Thoracic aorta (tissue), 2 donors: ENCODE results near the gene PDK2. TPM values are rescaled to one million over a fixed set of nuclear protein-coding genes. Genes with fewer than 3 reads are reported as not detected.

Experiments used
- ATAC-seq: fragments of 150-250 bp; one replicate; pipeline ENCODE4 v1.8.0; 2017; ENCODE audit warnings: low read depth; ENCODE audit not compliant: insufficient number of reproducible peaks, low FRiP score
- DNase-seq: peaks from one replicate; pipeline ENCODE4 v3.0.0-alpha.2; 2020; ENCODE audit warnings: low spot score
- H3K27ac ChIP-seq, 2 donors: fragments of 200-600 bp; sonication (generic); 1 replicate in 1 of 2; 2 replicates in 1 of 2; pipeline ENCODE4 v1.5.1; 2016; ENCODE audit warnings: mild to moderate bottlenecking in 2 of 2, moderate library complexity in 2 of 2
- H3K27me3 ChIP-seq: fragments of 200-600 bp; sonication (generic); replicated peaks from 2 replicates; pipeline ENCODE4 v1.6.0; 2016; ENCODE audit warnings: mild to moderate bottlenecking; ENCODE audit not compliant: insufficient read depth
- H3K36me3 ChIP-seq: fragments of 200-600 bp; sonication (generic); one replicate; pipeline ENCODE4 v1.5.1; 2016
- H3K4me1 ChIP-seq, 2 donors: fragments of 200-600 bp; sonication (generic); 1 replicate in 1 of 2; 2 replicates in 1 of 2; pipeline versions ENCODE4 v1.5.1 to v1.6.0; 2016; ENCODE audit warnings: low read depth in 2 of 2, mild to moderate bottlenecking in 1 of 2; ENCODE audit not compliant: control insufficient read depth in 1 of 2
- H3K4me3 ChIP-seq: fragments of 200-600 bp; sonication (generic); 2 replicates; pipeline ENCODE4 v1.5.1; 2016; ENCODE audit warnings: mild to moderate bottlenecking
- H3K9me3 ChIP-seq: fragments of 200-600 bp; sonication (generic); 2 replicates; pipeline ENCODE4 v1.5.1; 2016
- CTCF ChIP-seq: fragments of 200-600 bp; sonication (generic); IDR thresholded peaks from one replicate; pipeline ENCODE4 v1.5.1; 2019; ENCODE audit warnings: antibody characterized with exemption
- total RNA-seq, 2 donors: library from RNA; depleted of rRNA; stranded (reverse); fragments of >200 nt; gene quantifications; one replicate each; pipeline versions ENCODE4 v1.1.0 to v1.2.3, GENCODE V29; 2016

The PDK2 gene
- total RNA-seq, 2 donors from 2014 or later, result 35.5 to 74.9 TPM

GRCh38 chr17:50078430-50078829 is 16.7 kb upstream of the PDK2 start:
- peak overlapping the region in 1 of 2 donors; percentile 59 for H3K27ac ChIP-seq
- H3K36me3 ChIP-seq, result peaks cover 81% of the 10 kb centered on the region
- no peaks in the 10 kb centered on the region for H3K9me3 ChIP-seq
- DNase-seq (no peak), ATAC-seq (no peak)
- no peaks in the 10 kb centered on the region for H3K27me3 ChIP-seq
- peaks cover 4 to 15% of the 10 kb centered on the region in 2 donors for H3K4me1 ChIP-seq
- H3K4me3 ChIP-seq, result no peak overlapping the region
- TF ChIP-seq CTCF, result no peak

GRCh38 chr17:50079334-50080095 is 15.6 kb upstream of the PDK2 start:
- peaks cover 4 to 15% of the 10 kb centered on the region in 2 donors for H3K4me1 ChIP-seq
- DNase-seq (no peak), ATAC-seq (no peak)
- H3K36me3 ChIP-seq, result peaks cover 70% of the 10 kb centered on the region
- H3K9me3 ChIP-seq, result no peaks in the 10 kb centered on the region
- H3K27me3 ChIP-seq, result no peaks in the 10 kb centered on the region
- H3K4me3 ChIP-seq, result no peak overlapping the region
- peak; percentile 75 for TF ChIP-seq CTCF
- H3K27ac ChIP-seq, result peak overlapping the region; percentile 59 to 69

GRCh38 chr17:50080096-50080480 is 15.1 kb upstream of the PDK2 start:
- no peaks in the 10 kb centered on the region for H3K27me3 ChIP-seq
- H3K9me3 ChIP-seq, result no peaks in the 10 kb centered on the region
- H3K36me3 ChIP-seq, result peaks cover 66% of the 10 kb centered on the region
- ATAC-seq (no peak), DNase-seq (no peak)
- H3K27ac ChIP-seq, result peak overlapping the region; percentile 59 to 69
- no peak for TF ChIP-seq CTCF
- no peak overlapping the region for H3K4me3 ChIP-seq
- H3K4me1 ChIP-seq, result peaks cover 4 to 15% of the 10 kb centered on the region in 2 donors

- no peak for DNase-seq
- H3K36me3 ChIP-seq, result peaks cover 58% of the 10 kb centered on the region
Measured at GRCh38 chr17:50080827-50081226, 14.3 kb upstream of the PDK2 start.

GRCh38 chr17:50081757-50082156 is 13.4 kb upstream of the PDK2 start:
- Histone ChIP-seq H3K27me3 (no peaks in the 10 kb centered on the region), H3K36me3 (peaks cover 49% of the 10 kb centered on the region), H3K9me3 (no peaks in the 10 kb centered on the region), H3K4me3 (no peak overlapping the region), H3K4me1 (peaks cover 4 to 15% of the 10 kb centered on the region in 2 donors), H3K27ac (no peak overlapping the region)
- ATAC-seq (no peak), DNase-seq (no peak)
- TF ChIP-seq CTCF, result no peak

More at GRCh38 chr17:50080827-50081226, 14.3 kb upstream of the PDK2 start:
- no peaks in the 10 kb centered on the region for H3K9me3 ChIP-seq
- no peak overlapping the region for H3K4me3 ChIP-seq
- H3K4me1 ChIP-seq, result peaks cover 4 to 15% of the 10 kb centered on the region in 2 donors
- H3K27me3 ChIP-seq, result no peaks in the 10 kb centered on the region
- H3K27ac ChIP-seq, result peak overlapping the region in 1 of 2 donors; percentile 15
- no peak for TF ChIP-seq CTCF
- ATAC-seq, result peak; percentile 9
